ENCODE data around the gene ZMIZ1.

ZMIZ1 gene

DNA sequence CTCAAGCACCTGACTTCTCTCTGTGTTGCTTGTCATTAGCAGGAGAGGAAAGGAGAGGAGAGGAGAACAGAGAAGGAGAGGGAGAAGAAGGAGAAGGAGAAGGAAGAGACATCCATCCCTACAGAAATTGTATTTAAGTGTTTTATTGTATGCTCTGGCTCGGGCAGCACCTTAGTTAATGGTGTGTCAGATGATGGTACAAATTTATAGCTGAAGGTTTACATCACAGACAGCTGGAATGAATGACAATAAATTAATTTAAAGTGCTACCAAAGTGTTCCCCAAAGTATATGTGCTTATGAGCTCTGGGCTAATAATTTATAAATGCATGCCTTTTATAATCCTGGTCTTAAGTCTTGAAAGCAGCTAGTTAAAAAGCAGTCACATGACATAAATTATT lies 38.1 kb upstream of the ZMIZ1 start:
- in situ Hi-C loops (cut with HindIII; ENCODE audit: low sequenced_read_pairs) = loop anchor here (10.0 kb wide), 2 partner anchors 66 to 746 kb away; no protein-coding TSS in a partner anchor

- in situ Hi-C loops (cut with HindIII; ENCODE audit: low sequenced_read_pairs) = loop anchor here (10.0 kb wide), 2 partner anchors 67 to 747 kb away; no protein-coding TSS in a partner anchor
These were observed 37.0 kb upstream of the ZMIZ1 start for GRCh38 chr10:79031723-79032122.

GRCh38 chr10:79034271-79034876 lies 34.4 kb upstream of the ZMIZ1 start:
- in situ Hi-C loops (cut with HindIII; ENCODE audit: low sequenced_read_pairs) = loop anchor here (10.0 kb wide), 2 partner anchors 70 to 750 kb away; no protein-coding TSS in a partner anchor

DNA sequence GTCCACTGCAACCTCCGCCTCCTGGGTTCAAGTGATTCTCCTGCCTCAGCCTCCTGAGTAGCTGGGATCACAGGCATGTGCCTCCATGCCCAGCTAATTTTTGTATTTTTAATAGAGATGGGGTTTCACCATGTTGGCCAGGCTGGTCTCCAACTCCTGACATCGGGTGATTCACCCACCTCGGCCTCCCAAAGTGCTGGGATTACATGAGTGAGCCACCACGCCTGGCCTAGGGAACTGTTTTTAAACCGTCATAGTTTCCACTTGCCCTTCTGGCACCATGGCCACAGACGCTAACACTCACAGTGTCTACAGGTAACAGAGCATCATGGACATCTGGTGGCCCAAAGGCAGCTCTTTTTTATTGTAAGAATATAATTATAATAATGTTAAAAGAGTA lies 32.4 kb upstream of the ZMIZ1 start:
- in situ Hi-C loops (cut with HindIII; ENCODE audit: low sequenced_read_pairs) = loop anchor here (5.0 to 10.0 kb wide), 3 partner anchors 72 to 752 kb away; no protein-coding TSS in a partner anchor

DNA sequence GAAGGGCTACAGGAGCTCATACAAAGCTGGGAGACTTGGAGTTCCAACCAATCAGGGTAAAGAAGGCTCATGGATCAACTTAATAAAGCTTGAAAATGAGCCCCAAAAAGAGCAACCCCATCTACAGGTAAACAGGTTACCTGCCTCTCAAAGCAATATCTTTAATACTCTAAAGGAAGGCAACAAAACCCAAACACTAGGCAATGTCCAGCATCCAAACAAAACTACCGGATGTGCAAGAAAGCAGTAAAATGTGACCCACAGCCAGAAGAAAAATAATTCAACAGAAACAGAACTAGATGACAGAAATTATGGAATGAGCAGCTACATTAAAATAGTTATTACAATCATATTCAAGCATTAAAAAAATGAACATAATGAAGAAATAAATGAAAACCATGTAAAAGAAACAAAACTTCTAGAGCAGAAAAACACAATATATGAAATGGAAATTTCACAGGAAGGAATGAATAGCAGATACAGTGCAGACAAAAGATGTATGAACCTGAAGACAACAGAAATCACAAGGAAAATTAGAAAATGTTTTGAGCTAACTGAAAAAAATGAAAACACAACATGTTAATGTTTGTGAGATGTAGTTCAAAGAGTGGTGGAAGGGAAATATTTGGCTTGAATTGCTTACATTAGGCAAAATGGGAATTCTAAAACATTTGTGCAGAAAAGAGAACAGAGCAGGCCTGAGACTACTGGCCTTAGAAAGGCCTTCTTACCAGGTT lies 30.5 kb upstream of the ZMIZ1 start:
- in situ Hi-C loops (cut with HindIII; ENCODE audit: low sequenced_read_pairs) = loop anchor here (5.0 to 10.0 kb wide), 3 partner anchors 73 to 753 kb away; no protein-coding TSS in a partner anchor

- in situ Hi-C loops (cut with HindIII; ENCODE audit: low sequenced_read_pairs) = loop anchor here (5.0 to 10.0 kb wide), 3 partner anchors 74 to 754 kb away; no protein-coding TSS in a partner anchor
These were observed 29.9 kb upstream of the ZMIZ1 start for GRCh38 chr10:79038841-79039201.

DNA sequence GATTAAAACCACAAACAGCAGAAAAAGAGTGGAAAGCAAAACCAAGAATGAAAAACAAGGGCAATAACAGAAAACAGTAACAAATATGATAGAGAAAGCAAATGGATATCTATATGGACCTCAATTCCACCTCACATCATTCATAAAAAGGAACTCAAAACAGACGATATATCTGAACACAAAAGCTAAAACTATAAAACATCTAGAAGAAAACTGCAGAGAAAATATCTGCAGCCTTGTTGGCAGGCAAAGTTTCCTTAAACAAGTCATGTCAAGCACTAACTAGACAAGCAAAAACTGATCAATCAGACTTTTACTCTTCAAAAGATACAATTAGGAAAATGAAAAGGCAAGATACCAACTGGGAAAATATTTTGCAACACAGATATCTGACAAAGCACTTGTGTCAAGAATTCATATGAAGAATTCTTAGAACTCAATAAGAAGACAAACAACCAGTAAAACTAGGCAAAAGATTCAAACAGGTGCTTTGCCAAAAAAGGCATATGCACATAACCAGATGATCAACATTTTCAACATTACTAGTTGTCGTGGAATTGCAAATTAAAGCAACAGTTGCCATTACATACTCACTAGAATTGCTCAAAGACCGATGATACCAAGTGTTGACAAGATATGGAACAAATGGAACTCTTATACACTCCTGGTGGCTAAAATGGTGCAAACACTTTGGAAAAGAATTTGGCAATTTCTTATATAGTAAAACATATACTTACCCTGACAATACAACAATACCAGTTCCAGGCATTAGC lies 25.9 kb upstream of the ZMIZ1 start:
- in situ Hi-C loops (cut with HindIII; ENCODE audit: low sequenced_read_pairs) = no loop called here

DNA sequence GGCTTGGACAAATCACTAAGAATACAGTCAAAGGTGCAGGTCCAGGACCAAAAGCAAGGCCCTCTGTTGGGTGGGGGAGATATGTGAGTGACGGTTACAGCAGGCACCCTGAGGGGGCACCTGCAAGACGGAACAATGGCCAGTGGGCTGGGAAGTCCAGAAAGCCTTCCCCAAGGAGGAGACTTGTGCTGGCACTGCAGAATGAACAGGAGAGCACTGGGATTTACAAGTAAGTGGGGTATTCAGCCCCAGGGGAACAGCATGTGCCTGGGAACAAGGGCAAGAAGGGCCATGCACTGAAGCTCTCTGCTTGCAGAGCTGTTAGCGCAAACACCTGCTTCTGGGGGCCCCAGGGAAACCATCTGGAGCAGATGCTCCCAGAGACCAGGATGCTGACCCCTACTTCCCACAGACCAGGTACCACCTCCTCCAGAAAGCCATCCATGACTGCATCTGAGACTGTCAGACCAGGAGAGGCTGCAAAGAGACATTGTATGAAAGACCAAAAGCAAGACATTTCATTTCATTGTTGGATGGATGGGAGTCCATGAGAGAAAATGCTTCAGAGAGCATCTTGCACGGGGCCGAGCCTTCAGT lies 24.6 kb upstream of the ZMIZ1 start:
- in situ Hi-C loops (cut with HindIII; ENCODE audit: low sequenced_read_pairs) = no loop called here

DNA sequence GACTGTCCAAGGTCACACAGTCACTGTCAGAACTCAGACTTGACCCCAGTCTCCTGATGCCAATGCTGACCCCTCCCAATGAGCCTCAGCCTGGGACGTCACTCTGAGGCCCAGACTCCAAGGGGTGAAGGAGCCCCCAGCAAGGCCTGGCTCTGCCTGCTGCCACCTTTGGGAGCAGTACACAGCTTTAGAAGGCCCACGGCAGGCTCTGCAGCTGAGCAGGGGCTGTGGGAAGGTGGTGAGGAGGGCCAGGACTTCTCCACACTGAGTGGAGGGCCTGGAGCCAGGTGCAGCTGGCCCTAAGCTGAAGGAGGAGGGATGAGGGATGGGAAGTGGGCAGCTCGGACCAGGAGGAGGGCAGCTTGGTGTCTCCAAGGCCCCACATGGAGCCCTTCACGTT lies 23.9 kb upstream of the ZMIZ1 start:
- in situ Hi-C loops (cut with HindIII; ENCODE audit: low sequenced_read_pairs) = no loop called here

DNA sequence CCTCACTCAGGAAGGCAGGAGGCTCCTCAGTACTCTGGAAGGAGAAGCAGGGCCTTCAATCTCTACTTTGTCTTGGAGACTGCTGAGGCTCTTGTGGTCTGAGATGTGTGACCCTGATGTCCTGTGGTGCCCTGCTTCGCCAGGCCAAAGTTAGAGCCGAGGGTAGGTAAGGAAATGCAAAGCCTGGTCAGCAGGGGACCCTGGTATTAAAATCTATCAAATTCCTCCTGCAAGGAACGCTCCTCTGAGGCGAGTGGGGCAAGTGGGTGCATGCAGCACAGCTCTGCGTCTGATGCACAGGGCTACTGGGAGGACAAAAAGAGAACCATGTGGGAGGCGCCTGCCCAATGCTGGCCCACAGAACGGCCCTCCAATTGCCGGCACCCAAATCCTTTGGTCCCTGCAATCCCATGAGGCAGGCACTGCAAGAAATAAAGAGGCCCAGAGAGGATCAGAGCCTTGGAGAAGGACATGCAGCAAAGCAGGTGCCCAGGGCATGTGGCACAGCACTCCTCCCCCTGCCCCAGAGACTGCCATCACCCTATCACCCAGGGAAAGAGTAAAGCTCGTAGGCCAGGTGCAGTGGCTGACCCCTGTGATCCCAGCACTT lies 23.1 kb upstream of the ZMIZ1 start:
- in situ Hi-C loops (cut with HindIII; ENCODE audit: low sequenced_read_pairs) = no loop called here

GRCh38 chr10:79046326-79046725 lies 22.4 kb upstream of the ZMIZ1 start:
- in situ Hi-C loops (cut with HindIII; ENCODE audit: low sequenced_read_pairs) = no loop called here

- in situ Hi-C loops (cut with HindIII; ENCODE audit: low sequenced_read_pairs) = no loop called here
These were observed 21.8 kb upstream of the ZMIZ1 start for GRCh38 chr10:79046741-79047583.

- in situ Hi-C loops (cut with HindIII; ENCODE audit: low sequenced_read_pairs) = no loop called here
These were observed 21.2 kb upstream of the ZMIZ1 start for GRCh38 chr10:79047584-79047874.

DNA sequence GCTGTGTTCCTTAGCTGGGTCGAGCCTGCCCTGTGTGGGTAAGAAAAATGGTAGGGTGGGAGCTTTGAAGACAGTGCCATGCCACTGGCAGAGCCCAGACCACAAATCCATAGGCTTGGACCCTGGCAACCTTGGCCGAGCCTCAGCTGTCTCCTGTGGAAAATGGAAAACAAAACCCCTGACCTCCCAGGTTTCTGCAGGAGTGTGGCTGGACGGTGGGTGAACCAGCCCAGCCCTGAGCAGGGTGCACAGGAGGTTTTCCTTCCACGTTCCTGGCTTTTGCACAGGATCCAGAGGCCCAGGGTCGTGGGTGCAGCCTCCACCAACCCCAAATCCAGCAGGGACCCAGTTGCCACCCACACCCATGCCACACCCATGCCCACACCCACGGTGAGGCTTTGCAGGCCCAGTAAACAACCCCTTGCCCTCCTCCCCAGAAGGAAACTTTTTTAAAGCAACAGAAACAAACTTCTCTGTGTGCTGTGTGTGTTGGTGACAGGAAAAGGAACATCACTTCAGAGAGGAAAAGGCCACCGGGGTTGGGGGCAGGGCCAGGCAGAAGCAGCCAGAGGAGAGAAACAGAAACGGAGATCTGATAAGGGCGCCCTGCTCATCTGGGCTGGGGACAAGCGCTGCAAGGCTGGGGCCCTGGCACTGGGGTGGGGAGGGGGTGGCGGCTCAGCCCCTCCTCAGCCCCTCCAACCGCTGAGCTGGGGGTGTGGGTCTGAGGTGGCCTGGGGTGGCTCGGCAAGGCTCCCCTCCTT lies 20.7 kb upstream of the ZMIZ1 start:
- in situ Hi-C loops (cut with HindIII; ENCODE audit: low sequenced_read_pairs) = no loop called here

GRCh38 chr10:79048639-79049550 lies 19.9 kb upstream of the ZMIZ1 start:
- in situ Hi-C loops (cut with HindIII; ENCODE audit: low sequenced_read_pairs) = no loop called here

DNA sequence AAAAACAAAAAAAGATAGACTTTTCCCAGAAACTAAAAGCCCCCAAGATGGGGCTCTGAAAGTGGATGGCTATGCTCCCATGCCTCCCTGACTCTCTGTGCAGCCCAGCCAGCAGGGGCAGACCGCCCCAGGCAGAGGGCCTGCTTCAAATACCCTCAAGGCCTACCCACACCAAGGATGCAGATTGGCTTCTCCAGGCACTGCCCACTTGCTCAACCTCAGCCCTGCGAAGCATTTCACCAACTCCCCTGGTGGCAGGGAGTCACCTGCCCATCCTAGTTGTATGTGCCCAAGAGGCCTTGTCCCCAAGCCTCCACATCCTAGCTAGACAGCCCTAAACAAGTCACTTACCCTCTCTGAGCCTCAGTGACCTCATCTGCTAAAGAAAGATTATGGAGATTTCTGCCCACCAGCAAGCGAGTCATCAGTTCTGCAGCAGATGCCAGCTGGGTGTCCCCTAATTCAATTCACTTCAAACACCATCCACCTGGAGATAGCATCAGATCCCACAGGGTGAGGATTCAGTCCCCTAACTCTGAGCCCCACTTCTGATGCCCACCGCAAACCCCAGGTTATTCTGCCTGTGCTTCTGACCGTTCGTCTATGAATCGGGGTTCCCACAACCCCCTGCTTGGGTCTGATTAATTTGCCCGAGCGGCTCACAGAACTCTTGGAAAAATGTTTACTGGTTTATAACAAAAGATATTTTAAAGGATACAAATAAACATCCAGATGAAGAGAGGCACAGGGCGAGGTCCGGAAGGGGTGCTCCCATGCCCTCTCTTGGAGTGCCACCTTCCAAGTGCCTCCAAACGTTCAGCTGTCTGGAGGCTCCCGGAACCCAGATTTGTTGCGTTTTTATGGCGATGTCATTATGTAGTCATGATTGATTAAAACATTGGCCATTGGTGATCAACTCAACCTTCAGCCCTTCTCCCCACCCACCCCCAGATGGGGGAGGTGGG lies 18.6 kb upstream of the ZMIZ1 start:
- in situ Hi-C loops (cut with HindIII; ENCODE audit: low sequenced_read_pairs) = no loop called here

DNA sequence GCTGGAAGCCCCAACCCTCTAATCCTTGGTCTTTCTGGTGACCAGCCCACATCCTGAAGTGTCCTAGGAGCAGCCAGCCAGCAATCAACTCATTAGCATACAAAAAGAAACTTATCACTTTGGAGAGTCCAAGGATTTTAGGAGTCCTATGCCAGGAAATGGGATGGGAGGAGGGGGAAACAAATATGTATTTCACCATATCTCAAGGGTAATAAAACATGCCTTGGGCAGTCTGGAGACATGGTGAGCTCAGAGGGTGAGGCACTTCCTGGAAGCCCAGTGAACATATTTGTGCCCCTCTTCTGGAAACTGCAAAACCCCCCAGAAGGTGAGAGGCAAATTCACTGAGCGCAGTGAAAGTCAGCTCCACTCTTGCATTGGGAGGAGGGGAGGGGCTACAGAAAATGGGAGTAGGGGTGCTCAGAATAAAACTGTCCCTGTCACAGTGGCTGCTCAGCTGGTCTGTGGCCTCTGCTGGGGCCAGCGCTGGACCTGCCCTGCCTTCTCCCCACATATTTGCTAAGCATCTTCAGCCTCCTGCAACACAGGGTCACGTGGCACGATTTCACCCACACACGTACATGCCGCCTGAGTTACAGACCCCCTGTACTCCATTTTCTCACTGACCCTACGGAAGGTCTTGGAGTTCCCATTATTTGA lies 17.7 kb upstream of the ZMIZ1 start:
- in situ Hi-C loops (cut with HindIII; ENCODE audit: low sequenced_read_pairs) = no loop called here

Data from endothelial cell of hepatic sinusoid (primary cell).